Measurements from ENCODE around the gene LLGL1. TPM values are rescaled to one million over a fixed set of nuclear protein-coding genes. Genes with fewer than 3 reads are reported as not detected.

The LLGL1 gene
- polyA plus RNA-seq, 2 of the 4 experiments (the other 2 are of a cell fraction) = 11.2 to 19.3 TPM

- CTCF ChIA-PET = interaction anchor here (0.7 to 1.1 kb wide), 2 partner anchors 22 to 54 kb away, joined by 3 to 5 read pairs; no protein-coding TSS in a partner anchor
- H3K4me3 ChIP-seq = no peak overlapping the region
- no peaks in the 10 kb centered on the region for H3K9me3 ChIP-seq
- TF ChIP-seq JUN (IDR thresholded peaks at IDR 0.05) (no peak), ESRRA (IDR thresholded peaks at IDR 0.05; ENCODE audit: borderline replicate concordance, low read length) (no peak), NR3C1 (IDR thresholded peaks at IDR 0.05) (no peak), ZFP36 (IDR thresholded peaks at IDR 0.05; ENCODE audit: borderline replicate concordance, partially characterized antibody) (no peak), BHLHE40 (IDR thresholded peaks at IDR 0.05; ENCODE audit: low read depth, low read length) (no peak), HDAC2 (IDR thresholded peaks at IDR 0.05) (no peak), NFE2L2 (conservative IDR thresholded peaks at IDR 0.05; ENCODE audit: low read length) (no peak), ZSCAN20 (CRISPR knock-in tag; IDR thresholded peaks at IDR 0.05) (no peak), MAFK (IDR thresholded peaks at IDR 0.05; ENCODE audit: partially characterized antibody) (no peak), EHMT2 (IDR thresholded peaks at IDR 0.05; ENCODE audit: low read depth) (no peak), POLR2A (IDR thresholded peaks at IDR 0.05; ENCODE audit: low read length) (no peak), RARB (CRISPR knock-in tag; IDR thresholded peaks at IDR 0.05) (no peak), EP300 (IDR thresholded peaks at IDR 0.05) (no peak), TFCP2L1 (CRISPR knock-in tag; IDR thresholded peaks at IDR 0.05) (no peak), EHF (CRISPR knock-in tag; IDR thresholded peaks at IDR 0.05) (no peak), RAD21 (conservative IDR thresholded peaks at IDR 0.05 in 1 of 2, IDR thresholded peaks at IDR 0.05 in 1 of 2) (no peak), RNF2 (IDR thresholded peaks at IDR 0.05; ENCODE audit: borderline replicate concordance, low read depth) (no peak), MYC (IDR thresholded peaks at IDR 0.05; ENCODE audit: borderline replicate concordance, low read length) (no peak)
- TF ChIP-seq, protein P1, sequence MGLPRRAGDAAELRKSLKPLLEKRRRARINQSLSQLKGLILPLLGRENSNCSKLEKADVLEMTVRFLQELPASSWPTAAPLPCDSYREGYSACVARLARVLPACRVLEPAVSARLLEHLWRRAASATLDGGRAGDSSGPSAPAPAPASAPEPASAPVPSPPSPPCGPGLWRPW (IDR thresholded peaks at IDR 0.05) = no peak
- H3K4me1 ChIP-seq = peaks cover 24% of the 10 kb centered on the region; the same call in 2 of the 3 replicates
- POLR2A ChIA-PET = interaction anchor here (2.9 kb wide), 1 partner anchor 11 kb away, joined by 22 read pairs; the partner anchor contains the start of gene ALKBH5
- no peak for DNase-seq (ENCODE audit: low read depth in 1 of 2, low spot score in 1 of 2)
- no peak overlapping the region for H3K4me2 ChIP-seq
- no peak for FAIRE-seq
- 97% methylated on average over 4 of the region's 4 CpGs for WGBS (ENCODE audit: missing lambda C conversion rate)
- H3K27ac ChIP-seq = no peak overlapping the region
- ATAC-seq = no peak
These were observed 31.0 kb upstream of the LLGL1 start for GRCh38 chr17:18194394-18194793.

DNA sequence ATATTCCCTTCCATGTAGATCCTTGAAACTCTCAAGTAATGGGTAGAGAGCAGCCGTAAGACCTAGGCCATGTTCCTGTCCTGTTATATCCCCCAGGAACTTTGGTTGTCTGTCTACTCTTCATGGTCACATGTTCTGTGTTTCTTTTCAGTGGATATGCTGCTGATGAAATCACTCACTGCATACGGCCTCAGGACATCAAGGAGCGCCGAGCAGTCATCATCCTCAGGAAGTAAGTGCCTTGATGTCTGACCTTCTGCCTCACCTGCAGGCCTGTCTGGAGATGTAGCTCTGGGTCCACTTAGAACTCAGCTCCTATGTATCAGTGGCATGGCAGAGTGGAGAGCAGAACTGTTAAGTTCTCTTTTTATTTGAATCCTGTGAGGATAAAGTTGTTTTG is 30.6 kb upstream of the LLGL1 start:
- no peak for ATAC-seq
- 82% methylated on average over 4 of the region's 4 CpGs for WGBS (ENCODE audit: missing lambda C conversion rate)
- FAIRE-seq = no peak
- Histone ChIP-seq H3K27ac (no peak overlapping the region), H3K4me3 (no peak overlapping the region), H3K9me3 (no peaks in the 10 kb centered on the region), H3K4me2 (no peak overlapping the region), H3K4me1 (peaks cover 20% of the 10 kb centered on the region; the same call in 2 of the 3 replicates)
- ChIA-PET POLR2A (no interaction called here), CTCF (interaction anchor here (0.7 to 1.1 kb wide), 2 partner anchors 22 to 54 kb away, joined by 3 to 5 read pairs; no protein-coding TSS in a partner anchor)
- TF ChIP-seq NR3C1 (IDR thresholded peaks at IDR 0.05) (no peak), RAD21 (conservative IDR thresholded peaks at IDR 0.05 in 1 of 2, IDR thresholded peaks at IDR 0.05 in 1 of 2) (no peak), GATA3 (IDR thresholded peaks at IDR 0.05; ENCODE audit: borderline replicate concordance) (no peak), KDM5A (IDR thresholded peaks at IDR 0.05) (no peak), EP300 (IDR thresholded peaks at IDR 0.05) (no peak), ZNF302 (CRISPR knock-in tag; IDR thresholded peaks at IDR 0.05) (no peak), POLR2AphosphoS2 (conservative IDR thresholded peaks at IDR 0.05; ENCODE audit: low read length) (no peak), SREBF2 (IDR thresholded peaks at IDR 0.05) (no peak), JUN (IDR thresholded peaks at IDR 0.05) (no peak), ZSCAN20 (CRISPR knock-in tag; IDR thresholded peaks at IDR 0.05) (no peak), MAZ (IDR thresholded peaks at IDR 0.05; ENCODE audit: borderline replicate concordance, low read depth, low read length) (no peak), JUNB (IDR thresholded peaks at IDR 0.05) (no peak), ESRRA (IDR thresholded peaks at IDR 0.05; ENCODE audit: borderline replicate concordance, low read length) (no peak), EHF (CRISPR knock-in tag; IDR thresholded peaks at IDR 0.05) (no peak)
- TF ChIP-seq, protein P2, sequence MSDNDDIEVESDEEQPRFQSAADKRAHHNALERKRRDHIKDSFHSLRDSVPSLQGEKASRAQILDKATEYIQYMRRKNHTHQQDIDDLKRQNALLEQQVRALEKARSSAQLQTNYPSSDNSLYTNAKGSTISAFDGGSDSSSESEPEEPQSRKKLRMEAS (IDR thresholded peaks at IDR 0.05) = no peak
- no peak for DNase-seq (ENCODE audit: low read depth in 1 of 2, low spot score in 1 of 2)

DNA sequence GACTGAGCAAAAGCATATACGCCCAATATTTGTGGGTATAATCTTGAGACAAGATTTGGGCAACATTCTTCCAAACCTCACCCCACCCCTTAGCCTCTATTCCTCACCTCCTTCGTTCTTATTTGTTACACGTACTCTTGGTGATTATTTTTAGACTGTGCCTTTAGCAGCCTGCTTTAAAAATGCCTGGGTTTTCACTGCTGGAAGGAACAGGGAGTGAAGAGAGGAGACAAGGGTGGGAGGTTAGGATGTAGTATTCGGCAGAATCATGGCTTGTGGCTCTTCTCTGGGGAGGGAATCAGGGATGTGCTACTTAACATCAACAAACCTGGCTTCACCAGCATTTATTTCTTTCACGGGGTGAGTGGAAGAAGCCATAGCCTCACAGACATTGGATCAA is 30.2 kb upstream of the LLGL1 start:
- no peak for FAIRE-seq
- no peak overlapping the region for H3K27ac ChIP-seq
- no peak for DNase-seq (ENCODE audit: low read depth in 1 of 2, low spot score in 1 of 2)
- H3K9me3 ChIP-seq = no peaks in the 10 kb centered on the region
- ATAC-seq = no peak
- POLR2A ChIA-PET = no interaction called here
- no peak overlapping the region for H3K4me2 ChIP-seq
- 90% methylated on average over 5 of the region's 5 CpGs for WGBS (ENCODE audit: missing lambda C conversion rate)
- peaks cover 16% of the 10 kb centered on the region; the same call in 2 of the 3 replicates for H3K4me1 ChIP-seq
- TF ChIP-seq MAZ (IDR thresholded peaks at IDR 0.05; ENCODE audit: borderline replicate concordance, low read depth, low read length) (no peak), EHMT2 (IDR thresholded peaks at IDR 0.05; ENCODE audit: low read depth) (no peak), SREBF2 (IDR thresholded peaks at IDR 0.05) (no peak)
- CTCF ChIA-PET = interaction anchor here (0.7 to 1.1 kb wide), 2 partner anchors 22 to 54 kb away, joined by 3 to 5 read pairs; no protein-coding TSS in a partner anchor
- no peak overlapping the region for H3K4me3 ChIP-seq

Data from A549 (cell line).